CD4-positive, alpha-beta T cell treated with Interleukin-4 for 1 hour (primary cell): Measurements from ENCODE around the gene A1CF.
"Not testable (repeated sequence)": the region's sequence is repeated elsewhere in the genome, so short reads cannot be mapped to it uniquely, and the experiment has no call there.

Experiments
- DNase-seq, 2 donors: peaks; one replicate each; pipeline ENCODE4 v3.0.0-alpha.2; 2020 to 2022

A1CF gene

DNA sequence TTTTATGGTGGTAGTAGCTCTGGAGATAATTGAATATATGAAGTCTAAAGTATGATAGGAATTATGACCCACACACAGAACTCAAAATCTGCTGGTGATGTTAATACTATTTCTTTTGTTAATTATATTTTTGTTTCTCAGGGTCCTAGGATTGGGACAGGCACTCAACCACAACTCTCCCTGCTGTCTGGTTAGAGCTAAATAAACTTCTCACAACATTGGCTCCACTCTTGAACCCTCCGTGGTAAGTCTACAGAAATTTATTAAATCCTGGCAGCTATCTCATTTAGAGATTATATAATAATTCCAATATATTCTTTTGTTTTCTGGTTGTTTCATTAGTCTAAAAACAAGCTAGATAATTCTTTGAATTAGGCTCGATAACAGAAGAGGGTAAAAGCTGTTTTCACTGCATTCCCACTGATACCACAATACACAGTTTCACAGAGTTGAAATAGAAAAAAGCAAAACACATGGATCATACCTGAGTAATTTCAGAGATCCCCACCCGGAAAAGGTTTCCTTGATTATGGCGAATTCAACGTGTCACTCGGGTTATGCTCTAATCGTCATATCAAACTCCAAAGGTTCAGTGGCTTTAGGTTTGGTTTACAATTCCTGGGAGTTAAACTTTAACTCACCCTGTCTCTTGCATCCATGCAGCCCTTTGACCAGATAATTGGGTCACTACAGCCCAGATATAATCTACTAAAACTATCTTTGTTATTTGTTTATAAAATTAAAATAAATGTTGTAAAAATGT, at the start of gene A1CF:
Gene A1CF, minus strand, starts transcription at position 531 of the 763 bp plus-strand sequence. CDS start 25,687 bp downstream, outside the sequence.
- DNase-seq = no peak

- DNase-seq = no peak
Observed at GRCh38 chr10:50931948-50932431, 46.6 kb upstream of the A1CF start.

- no peak for DNase-seq
Observed at GRCh38 chr10:50929670-50930069, 44.2 kb upstream of the A1CF start.

GRCh38 chr10:50928190-50928552, 42.7 kb upstream of the A1CF start:
- no peak for DNase-seq

GRCh38 chr10:50927522-50928189, 42.2 kb upstream of the A1CF start:
- no peak for DNase-seq

DNA sequence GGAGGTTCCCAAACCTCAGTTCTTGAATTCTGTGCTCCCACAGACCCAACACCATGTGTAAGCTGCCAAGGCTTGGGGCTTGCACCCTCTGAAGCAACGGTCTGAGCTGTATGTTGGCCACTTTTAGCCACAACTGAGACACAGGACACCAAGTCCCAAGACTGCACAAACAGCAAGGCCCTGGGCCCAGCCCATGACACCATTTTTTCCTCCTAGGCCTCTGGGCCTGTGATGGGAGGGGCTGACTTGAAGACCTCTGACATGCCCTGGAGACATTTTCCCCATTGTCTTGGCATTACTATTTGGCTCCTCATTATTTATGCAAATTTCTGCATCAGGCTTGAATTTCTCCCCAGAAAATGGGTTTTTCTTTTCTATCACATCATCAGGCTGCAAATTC, 38.0 kb upstream of the A1CF start:
- DNase-seq = not testable (repeated sequence)

- no peak for DNase-seq
Observed at GRCh38 chr10:50919010-50919409, 33.6 kb upstream of the A1CF start.

DNA sequence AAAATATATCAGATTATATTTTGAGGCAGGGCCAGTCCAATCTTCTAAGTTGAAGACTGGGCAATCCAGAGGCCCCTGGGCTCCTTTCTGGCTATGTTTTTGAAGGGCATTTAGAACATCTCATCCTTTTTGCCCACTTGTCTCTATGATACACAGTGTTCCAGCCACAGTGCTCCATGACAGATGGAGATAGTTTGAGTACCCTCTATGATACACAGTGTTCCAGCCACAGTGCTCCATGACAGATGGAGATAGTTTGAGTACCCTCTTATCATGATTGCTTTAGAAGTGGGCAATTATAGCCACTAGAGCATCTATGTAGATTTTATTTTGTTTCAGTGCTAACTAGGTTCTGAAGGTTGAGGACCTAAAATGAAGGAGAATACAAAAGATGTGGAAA, 33.1 kb upstream of the A1CF start:
- DNase-seq = no peak

GRCh38 chr10:50917486-50917885, 32.1 kb upstream of the A1CF start:
- DNase-seq = no peak

DNA sequence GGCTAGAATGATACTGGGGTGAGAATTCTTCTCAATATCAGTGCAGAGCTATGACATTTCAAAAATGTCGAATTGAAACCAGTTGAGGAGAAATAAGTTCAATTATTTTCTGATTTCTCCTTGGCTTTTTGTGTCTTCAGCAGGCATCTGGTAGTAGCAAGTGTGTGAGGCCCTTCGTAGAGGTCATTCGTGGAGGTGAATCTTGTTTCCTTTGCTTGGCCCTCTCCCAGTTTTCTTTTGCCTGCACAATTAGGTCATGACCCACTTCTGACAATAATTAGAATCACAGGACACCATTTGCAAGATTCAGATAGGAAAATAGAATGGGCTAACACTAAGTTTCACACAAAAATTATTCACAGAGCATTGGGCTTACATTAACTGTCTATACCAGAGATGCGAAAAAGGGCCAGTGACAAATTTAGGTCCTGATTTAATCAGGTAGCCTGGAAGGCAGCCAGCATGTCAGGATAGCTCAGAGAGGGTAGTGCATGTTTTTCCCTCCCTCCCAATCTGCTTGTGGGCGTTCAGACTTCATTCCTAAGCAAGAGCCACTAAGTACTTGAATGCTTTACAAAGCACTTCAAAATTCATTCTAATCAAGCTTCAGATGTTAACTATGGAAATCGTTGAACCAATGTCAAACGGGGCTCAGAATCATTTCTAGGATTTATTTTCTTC, 24.0 kb upstream of the A1CF start:
- no peak for DNase-seq

DNA sequence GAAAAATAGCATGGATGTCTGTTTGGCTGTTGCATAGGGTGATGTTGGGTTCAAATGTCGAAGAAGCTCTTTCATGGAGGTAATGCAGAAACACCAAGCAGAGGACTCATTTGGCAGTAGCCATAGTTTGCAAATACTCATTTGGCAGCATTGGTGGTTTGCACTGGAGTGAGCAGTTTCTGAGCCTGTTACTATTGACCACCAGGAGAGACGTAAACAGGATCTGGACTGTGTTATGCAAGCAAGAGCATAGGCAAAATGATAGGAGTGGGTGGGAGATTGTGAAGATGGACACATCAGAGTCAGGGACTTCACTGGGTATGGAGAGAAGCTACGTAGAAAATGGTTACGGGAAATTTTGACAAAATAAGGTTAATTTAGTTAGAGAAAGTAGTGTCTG, 22.9 kb upstream of the A1CF start:
- DNase-seq = no peak

GRCh38 chr10:50905797-50906196, 20.4 kb upstream of the A1CF start:
- not testable (repeated sequence) for DNase-seq

GRCh38 chr10:50896721-50897120, 11.3 kb upstream of the A1CF start:
- DNase-seq = no peak

DNA sequence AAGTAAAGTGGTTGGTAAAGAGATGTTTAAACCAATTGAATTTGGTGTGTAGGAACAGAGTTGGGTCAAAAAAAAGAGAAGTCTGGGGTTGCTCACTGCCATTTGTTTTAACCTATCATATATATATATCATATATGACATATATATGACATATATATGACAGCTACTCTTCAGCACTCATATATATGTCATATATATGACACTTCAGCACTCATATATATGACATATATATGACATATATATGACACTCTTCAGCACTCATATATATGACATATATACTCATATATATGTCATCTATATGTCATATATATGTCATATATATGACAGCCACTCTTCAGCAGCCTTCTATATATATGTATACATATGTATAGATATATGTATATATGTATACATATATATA, 8.9 kb upstream of the A1CF start:
- no peak for DNase-seq

DNA sequence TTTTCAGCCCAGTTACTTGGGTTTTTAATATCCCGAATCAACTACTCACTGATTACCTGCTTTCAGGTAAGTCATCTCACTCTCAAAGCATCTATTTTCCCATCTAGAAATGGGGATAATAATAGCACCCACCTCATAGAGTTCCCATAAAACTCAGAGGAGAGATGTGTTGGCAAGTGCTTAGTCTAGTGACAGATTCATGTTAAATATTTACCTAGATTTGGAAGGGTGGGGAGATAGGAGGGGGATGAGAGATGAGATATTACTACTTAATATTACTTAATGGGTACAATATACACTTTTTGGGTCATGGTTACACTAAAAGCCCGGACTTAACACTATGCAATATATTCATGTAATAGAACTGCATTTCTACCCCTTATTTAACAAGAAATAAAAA, 7.0 kb upstream of the A1CF start:
- no peak for DNase-seq

DNA sequence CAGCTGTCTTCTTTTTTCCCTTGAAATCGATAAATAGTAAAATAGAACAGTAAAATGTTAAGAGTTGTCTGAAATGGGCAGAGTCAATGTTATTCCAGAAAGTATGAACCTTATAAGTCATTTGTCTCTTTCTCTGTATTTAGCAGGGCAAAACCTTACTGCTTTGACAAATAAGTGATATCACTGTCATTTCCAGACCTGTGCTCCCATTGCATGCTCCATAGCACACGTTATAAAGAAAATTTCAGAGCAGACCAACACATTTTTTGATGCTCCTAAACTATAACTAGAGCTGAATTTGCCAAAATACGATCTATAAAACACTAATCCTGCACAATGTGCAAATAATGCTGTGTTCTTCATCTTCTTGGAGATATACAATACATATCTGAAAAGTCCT, 1.1 kb downstream of the A1CF start:
- DNase-seq = no peak

GRCh38 chr10:50883629-50884028, 1.8 kb downstream of the A1CF start:
- DNase-seq = no peak

- no peak for DNase-seq
Observed at GRCh38 chr10:50882540-50882983, 2.9 kb downstream of the A1CF start.

DNA sequence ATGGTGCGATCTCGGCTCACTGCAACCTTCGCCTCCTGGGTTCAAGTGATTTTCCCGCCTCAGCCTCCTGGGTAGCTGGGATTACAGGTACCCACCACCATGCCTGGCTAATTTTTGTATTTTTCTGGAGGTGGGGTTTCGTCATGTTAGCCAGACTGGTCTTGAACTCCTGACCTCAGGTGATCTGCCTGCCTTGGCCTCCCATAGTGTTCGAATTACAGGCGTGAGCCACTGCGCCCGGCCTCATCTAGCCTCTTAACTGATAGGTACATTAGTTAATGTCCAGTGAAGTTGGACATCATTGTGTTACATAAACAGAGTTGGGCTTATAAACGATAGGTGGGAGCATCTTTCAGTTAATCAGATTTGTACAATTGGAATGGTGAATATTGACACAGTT, 4.4 kb downstream of the A1CF start:
- not testable (repeated sequence) for DNase-seq

DNA sequence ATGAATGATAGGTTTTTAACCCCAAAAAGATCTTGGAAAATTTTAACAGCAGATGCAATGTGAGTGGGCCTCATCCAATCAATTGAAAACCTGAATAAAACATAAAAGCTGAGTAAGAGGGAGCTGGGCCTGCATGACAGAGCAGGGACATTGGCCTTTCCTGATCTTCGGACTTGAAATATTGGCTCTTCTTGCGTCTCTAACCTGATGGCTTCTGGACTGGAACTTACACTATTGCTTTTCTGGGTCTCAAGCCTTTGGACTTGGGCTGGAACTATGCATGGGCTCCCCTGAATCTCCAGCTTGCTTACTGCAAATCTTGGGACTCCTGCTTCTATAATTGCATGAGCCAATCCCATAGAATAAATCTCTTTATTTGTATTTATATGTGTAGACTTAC, 9.0 kb downstream of the A1CF start:
- no peak for DNase-seq

- DNase-seq = no peak
Observed at GRCh38 chr10:50874723-50875122, 10.7 kb downstream of the A1CF start.

DNA sequence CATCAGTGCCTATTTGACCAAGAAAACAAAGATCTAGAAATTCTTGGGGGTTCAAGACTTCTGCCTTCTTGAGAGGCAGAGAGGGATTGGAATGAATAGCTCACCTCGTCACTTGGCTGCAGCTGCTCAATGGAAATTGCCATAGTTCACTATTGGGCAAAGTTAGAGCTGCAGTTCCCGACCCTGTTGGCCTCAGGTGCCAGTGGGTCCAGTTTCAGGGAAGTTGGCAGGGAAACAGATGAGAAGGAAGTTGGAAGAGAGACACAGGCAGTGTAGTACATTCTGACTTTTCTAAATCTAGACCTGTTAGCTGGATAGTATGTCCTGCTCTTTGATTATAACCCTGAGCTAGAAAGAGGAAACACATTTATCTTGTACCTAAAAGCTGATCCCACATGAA, 19.1 kb downstream of the A1CF start:
- DNase-seq = no peak

GRCh38 chr10:50862719-50863118, 22.7 kb downstream of the A1CF start:
- no peak for DNase-seq

- no peak for DNase-seq
Observed at GRCh38 chr10:50861370-50861769, 24.1 kb downstream of the A1CF start.
